GM23338 (cell line): Measurements from ENCODE around the gene ARHGAP32. TPM values are rescaled to one million over a fixed set of nuclear protein-coding genes. Genes with fewer than 3 reads are reported as not detected.

Experiments used
- ATAC-seq: fragments of 200-7000 bp; cut with Tn5 transposase; 3 replicates; pipeline ENCODE4 v1.9.1; 2020
- DNase-seq: peaks from one replicate; pipeline ENCODE4 v3.0.0-alpha.2; 2015; ENCODE audit warnings: low spot score
- H2AFZ ChIP-seq: fragments of 200-600 bp; sonication (generic); 2 replicates; pipeline ENCODE4 v1.8.0; 2016; ENCODE audit warnings: antibody characterized with exemption, mild to moderate bottlenecking, moderate library complexity
- H3F3A ChIP-seq: fragments of 200-600 bp; sonication (generic); replicated peaks from 2 replicates; pipeline ENCODE4 v1.8.0; 2017; ENCODE audit warnings: antibody characterized with exemption, mixed run types, low read depth
- H3K27ac ChIP-seq: fragments of 200-600 bp; sonication (generic); 2 replicates; pipeline ENCODE4 v1.6.1; 2016; ENCODE audit warnings: low read depth
- H3K27me3 ChIP-seq: fragments of 200-600 bp; sonication (generic); 2 replicates; pipeline ENCODE4 v1.8.0; 2016; ENCODE audit warnings: mild to moderate bottlenecking, mixed run types, moderate library complexity; ENCODE audit not compliant: insufficient read depth
- H3K36me3 ChIP-seq: fragments of 200-600 bp; sonication (generic); 2 replicates; pipeline ENCODE4 v1.8.0; 2016; ENCODE audit warnings: mild to moderate bottlenecking; ENCODE audit not compliant: insufficient read depth
- H3K4me1 ChIP-seq: fragments of 200-600 bp; sonication (generic); 2 replicates; pipeline ENCODE4 v1.8.0; 2016; ENCODE audit warnings: mild to moderate bottlenecking, moderate library complexity; ENCODE audit not compliant: insufficient read depth
- H3K4me2 ChIP-seq: fragments of 200-600 bp; sonication (generic); 2 replicates; pipeline ENCODE4 v1.7.1; 2017; ENCODE audit warnings: mixed run types
- H3K4me3 ChIP-seq: fragments of 200-600 bp; sonication (generic); 2 replicates; pipeline ENCODE4 v1.6.1; 2016; ENCODE audit warnings: mixed run types
- H3K79me2 ChIP-seq: fragments of 200-600 bp; sonication (generic); replicated peaks from 2 replicates; pipeline ENCODE4 v1.8.0; 2017; ENCODE audit warnings: mild to moderate bottlenecking; ENCODE audit not compliant: insufficient read depth
- H3K9me2 ChIP-seq: fragments of 200-600 bp; sonication (generic); 2 replicates; pipeline ENCODE4 v1.8.0; 2017; ENCODE audit not compliant: insufficient read depth
- H4K20me1 ChIP-seq: fragments of 200-600 bp; sonication (generic); replicated peaks from 2 replicates; pipeline ENCODE4 v1.8.0; 2017; ENCODE audit warnings: mild to moderate bottlenecking; ENCODE audit not compliant: insufficient read depth
- H3K27ac Mint-ChIP-seq: 2 replicates; pipeline ENCODE4 v1.8.0; 2020; ENCODE audit warnings: inconsistent platforms, mild to moderate bottlenecking, moderate library complexity, mixed read lengths
- H3K27me3 Mint-ChIP-seq: 3 replicates; pipeline ENCODE4 v1.8.0; 2022; ENCODE audit warnings: low read depth, mild to moderate bottlenecking, moderate library complexity, mixed read lengths, inconsistent platforms; ENCODE audit not compliant: insufficient read depth, poor library complexity
- H3K36me3 Mint-ChIP-seq: 3 replicates; pipeline ENCODE4 v1.8.0; 2021; ENCODE audit warnings: low read depth, mild to moderate bottlenecking, inconsistent platforms, moderate library complexity, mixed read lengths
- H3K4me1 Mint-ChIP-seq: 3 replicates; pipeline ENCODE4 v1.8.0; 2020; ENCODE audit warnings: mild to moderate bottlenecking, inconsistent platforms, mixed read lengths
- H3K4me3 Mint-ChIP-seq: 3 replicates; pipeline ENCODE4 v1.8.0; 2021; ENCODE audit warnings: moderate library complexity, mild to moderate bottlenecking, inconsistent platforms, mixed read lengths
- H3K9me3 Mint-ChIP-seq: 3 replicates; pipeline ENCODE4 v1.8.0; 2020; ENCODE audit warnings: moderate library complexity, mild to moderate bottlenecking, inconsistent platforms, mixed read lengths
- CTCF ChIP-seq, 2 experiments: fragments of 200-600 bp in 1 of 2; sonication (generic) in 1 of 2; conservative IDR thresholded peaks; 2 replicates each; pipeline versions ENCODE4 v1.5.1 to v1.6.1; 2016 to 2017; ENCODE audit warnings: antibody characterized with exemption in 2 of 2, low read depth in 2 of 2, mild to moderate bottlenecking in 2 of 2, moderate library complexity in 1 of 2
- ETS1 ChIP-seq: IDR thresholded peaks from 2 replicates; pipeline ENCODE4 v1.6.1; 2016; ENCODE audit warnings: antibody characterized with exemption
- POLR2AphosphoS5 ChIP-seq: IDR thresholded peaks from 2 replicates; pipeline ENCODE4 v1.6.1; 2016; ENCODE audit warnings: antibody characterized with exemption, low read depth
- REST ChIP-seq: IDR thresholded peaks from one replicate; pipeline ENCODE4 v1.6.1; 2018; ENCODE audit warnings: antibody characterized with exemption; ENCODE audit not compliant: unreplicated experiment
- STAT1 ChIP-seq: IDR thresholded peaks from one replicate; pipeline ENCODE4 v1.6.1; 2016; ENCODE audit warnings: antibody characterized with exemption; ENCODE audit not compliant: unreplicated experiment
- ZNF114 ChIP-seq: fragments of 250-450 bp; sonication (Bioruptor Pico); IDR thresholded peaks from 2 replicates; pipeline ENCODE4 v1.5.0; 2020; ENCODE audit warnings: mild to moderate bottlenecking, moderate library complexity
- polyA plus RNA-seq: library from polyadenylated mRNA; unstranded; fragments of >200 nt; fragmentation: Nextera tagmentation; extraction: Ambion mirVana; gene quantifications from 2 replicates; pipeline ENCODE4 v1.2.1, GENCODE V29; 2016
- total RNA-seq: library from RNA; depleted of rRNA; stranded (reverse); fragments of >200 nt; shearing (Covaris generic); gene quantifications from 2 replicates; pipeline ENCODE4 v1.2.3, GENCODE V29; 2014

The ARHGAP32 gene
- total and polyA plus RNA-seq, 2 experiments from 2014 or later, result 3.9 to 17.2 TPM

GRCh38 chr11:128948583-128948982 is 243.5 kb downstream of the ARHGAP32 start:
- Mint-ChIP-seq H3K9me3 (no peaks in the 10 kb centered on the region; the same call in 2 of the 3 replicates), H3K36me3 (no peaks in the 10 kb centered on the region), H3K4me1 (no peaks in the 10 kb centered on the region), H3K4me3 (no peak overlapping the region), H3K27ac (no peak overlapping the region), H3K27me3 (no peaks in the 10 kb centered on the region)
- Histone ChIP-seq H3K27ac (no peak overlapping the region), H3K4me1 (no peaks in the 10 kb centered on the region; the same call in 1 of the 2 replicates), H3K27me3 (no peaks in the 10 kb centered on the region), H3K9me2 (no peaks in the 10 kb centered on the region), H3K4me2 (no peak overlapping the region), H3F3A (no peaks in the 10 kb centered on the region), H3K4me3 (no peak overlapping the region), H3K36me3 (no peaks in the 10 kb centered on the region), H3K79me2 (no peaks in the 10 kb centered on the region), H2AFZ (no peak overlapping the region), H4K20me1 (0 out of 2 replicates have a peak, but pooled peaks cover 3% of the 10 kb centered on the region)
- DNase-seq (peak; percentile 61), ATAC-seq (peak; percentile 97)
- no peak for TF ChIP-seq STAT1
- peak; percentile 50 to 83 for TF ChIP-seq CTCF (conservative IDR thresholded peaks at IDR 0.05; ENCODE audit: low read depth in 2 of 2)

- no peaks in the 10 kb centered on the region for H3K27me3 ChIP-seq
- Mint-ChIP-seq H3K9me3 (no peaks in the 10 kb centered on the region; the same call in 2 of the 3 replicates), H3K36me3 (no peaks in the 10 kb centered on the region), H3K4me3 (no peak overlapping the region), H3K27ac (no peak overlapping the region), H3K4me1 (no peaks in the 10 kb centered on the region), H3K27me3 (no peaks in the 10 kb centered on the region)
- no peak overlapping the region for H2AFZ ChIP-seq
- no peaks in the 10 kb centered on the region; the same call in 1 of the 2 replicates for H3K4me1 ChIP-seq
- H3K79me2 ChIP-seq, result no peaks in the 10 kb centered on the region
- 0 out of 2 replicates have a peak, but pooled peaks cover 3% of the 10 kb centered on the region for H4K20me1 ChIP-seq
- H3K4me3 ChIP-seq, result no peak overlapping the region
- no peak overlapping the region for H3K27ac ChIP-seq
- H3K4me2 ChIP-seq, result no peak overlapping the region
- no peak for ATAC-seq
- no peaks in the 10 kb centered on the region for H3K36me3 ChIP-seq
- TF ChIP-seq REST (no peak), POLR2AphosphoS5 (no peak), ZNF114 (CRISPR knock-in tag) (no peak), ETS1 (no peak)
- DNase-seq, result no peak
- H3K9me2 ChIP-seq, result no peaks in the 10 kb centered on the region
- no peaks in the 10 kb centered on the region for H3F3A ChIP-seq
Measured at GRCh38 chr11:128947773-128948172, 244.4 kb downstream of the ARHGAP32 start.
